HG03571 (cell line): ENCODE results near the gene ROPN1.
A peak's percentile ranks its signal among the peaks of the same experiment; 100 is the strongest.
"Not testable (repeated sequence)": the region's sequence is repeated elsewhere in the genome, so short reads cannot be mapped to it uniquely, and the experiment has no call there.

Experiments used
- ATAC-seq: cut with Tn5 transposase; IDR thresholded peaks from one replicate; pipeline ENCODE4 v1.9.1; 2021; ENCODE audit not compliant: unreplicated experiment

The ROPN1 gene

DNA sequence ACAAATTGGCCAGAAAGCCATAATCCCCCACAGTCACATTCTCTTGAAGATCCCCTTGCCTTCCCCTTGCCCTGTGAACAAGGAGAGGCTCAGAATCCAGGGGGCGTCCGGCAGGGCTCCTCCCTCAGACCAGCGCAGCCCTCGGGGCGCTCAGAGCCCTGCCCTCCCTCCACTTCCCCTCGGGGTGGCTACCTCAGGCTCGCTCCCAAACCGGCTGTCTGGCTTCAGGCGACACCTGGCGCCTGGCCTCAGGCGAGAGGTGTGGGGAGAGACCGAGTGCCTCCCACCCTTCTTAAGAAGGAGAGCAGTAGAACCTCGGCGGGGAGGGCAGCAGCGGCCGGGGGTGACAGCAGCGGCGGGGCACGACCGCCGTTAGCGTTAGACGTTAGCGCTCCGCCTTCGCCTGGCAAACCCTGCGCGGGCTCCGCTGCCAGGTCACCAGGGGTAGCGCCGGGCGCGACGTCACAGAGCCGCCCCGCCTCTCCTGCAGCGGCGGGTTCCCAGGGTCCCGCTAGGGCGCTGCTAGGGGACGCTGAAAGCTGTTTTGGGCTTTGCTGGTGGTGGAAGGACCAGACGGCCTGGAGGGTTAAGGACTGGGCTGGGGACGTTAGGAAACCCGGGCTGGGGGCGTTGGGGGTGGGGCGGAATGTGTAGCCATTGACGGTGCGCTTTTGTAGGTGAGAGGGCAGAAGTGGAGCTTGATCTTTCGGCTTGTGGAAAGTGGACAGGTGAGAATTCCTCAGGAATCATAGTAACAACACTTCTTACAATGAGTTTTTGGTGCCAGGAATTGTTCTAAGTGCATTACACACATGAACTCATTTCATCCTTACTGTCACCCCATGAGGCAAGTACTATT is at the start of gene ROPN1:
ROPN1 (minus strand) TSS at position 395 of the 859 bp plus-strand sequence. CDS start 11,643 bp downstream, outside the sequence.
- ATAC-seq, result not testable (repeated sequence)

DNA sequence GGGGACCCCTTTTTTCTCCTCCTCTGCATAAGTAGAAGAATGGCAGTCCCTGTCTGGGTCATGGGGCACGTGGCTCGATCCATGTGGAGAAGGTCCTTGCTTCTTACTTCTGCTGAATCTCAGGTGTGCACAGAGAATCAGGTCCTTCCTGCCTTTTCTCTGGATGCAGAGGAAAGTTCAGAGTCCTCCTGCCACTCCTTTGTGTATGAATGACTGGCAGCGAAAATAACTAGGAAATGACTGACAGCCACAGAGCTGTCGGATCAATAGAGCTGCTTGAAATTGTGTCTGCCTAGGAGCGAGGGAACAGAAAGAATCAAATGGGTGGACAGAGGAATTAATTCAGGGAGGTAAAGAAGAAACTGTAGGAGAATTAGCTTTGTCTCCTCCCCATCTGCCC is 49.6 kb upstream of the ROPN1 start:
- ATAC-seq, result no peak

DNA sequence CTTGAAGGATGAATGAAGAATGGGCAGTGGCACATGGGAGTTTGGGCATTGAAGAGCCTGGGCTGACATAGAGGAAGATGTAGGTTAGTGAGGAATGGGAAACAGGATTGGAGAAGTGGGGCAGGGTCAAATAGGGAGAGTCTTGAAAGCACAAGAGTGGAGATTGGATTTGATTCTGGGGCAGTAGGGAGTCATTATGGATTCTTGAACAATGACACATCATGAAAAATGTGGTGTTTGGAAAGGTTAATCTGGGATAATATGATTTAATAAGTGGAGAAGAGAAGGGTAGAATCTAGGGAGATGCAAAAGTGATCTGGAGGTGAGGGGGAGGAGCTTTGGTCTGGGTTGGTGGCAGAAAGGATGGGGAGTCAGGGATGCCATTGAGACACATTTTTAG is 45.4 kb upstream of the ROPN1 start:
- ATAC-seq, result no peak

DNA sequence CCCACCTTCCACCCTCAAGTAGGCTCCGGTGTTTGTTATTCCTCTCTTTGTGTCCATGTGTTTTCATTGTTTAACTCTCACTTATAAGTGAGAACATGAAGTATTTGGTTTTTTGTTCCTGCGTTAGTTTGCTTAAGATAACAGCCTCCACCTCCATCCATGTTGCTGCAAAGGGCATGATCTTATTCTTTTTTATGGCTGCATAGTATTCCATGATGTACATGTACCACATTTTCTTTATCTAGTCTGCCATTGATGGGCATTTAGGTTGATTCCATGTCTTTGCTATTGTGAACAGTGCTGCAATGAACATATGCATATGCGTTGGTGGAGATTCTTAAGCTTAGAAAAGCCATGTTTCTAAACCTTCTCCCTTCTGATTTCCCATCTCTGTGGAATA is 44.3 kb upstream of the ROPN1 start:
- ATAC-seq, result not testable (repeated sequence)

DNA sequence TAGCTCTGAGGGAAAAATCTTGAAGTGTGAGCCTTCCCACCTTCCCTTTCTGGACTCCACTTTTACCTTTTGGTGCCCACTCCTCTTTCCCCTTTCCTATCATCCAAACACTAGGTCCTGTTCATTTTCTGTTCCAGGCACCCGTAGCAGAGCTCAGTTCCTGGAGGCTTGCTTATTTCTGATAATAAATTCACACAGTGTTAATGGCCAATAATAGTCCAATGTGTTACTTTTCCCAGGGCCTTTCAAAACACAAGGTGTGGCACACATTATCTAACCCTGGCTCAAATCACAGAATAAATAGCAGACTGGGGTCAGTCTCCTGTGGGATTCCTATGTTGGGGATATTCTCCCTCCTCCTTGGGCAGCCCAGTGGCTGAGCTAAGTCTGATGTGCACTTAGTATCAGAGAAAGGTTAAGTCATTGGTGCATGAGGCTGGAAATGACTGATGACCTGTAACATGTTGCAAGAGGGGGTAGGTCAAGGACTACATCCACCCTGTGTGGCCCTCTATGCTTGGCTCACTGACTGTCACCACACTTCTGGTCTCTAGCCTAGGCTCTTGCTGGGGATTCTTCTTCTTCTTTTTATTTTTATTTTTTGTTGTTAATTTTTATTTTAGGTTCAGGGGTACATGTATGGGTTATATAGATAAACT is 43.7 kb upstream of the ROPN1 start:
- no peak for ATAC-seq

DNA sequence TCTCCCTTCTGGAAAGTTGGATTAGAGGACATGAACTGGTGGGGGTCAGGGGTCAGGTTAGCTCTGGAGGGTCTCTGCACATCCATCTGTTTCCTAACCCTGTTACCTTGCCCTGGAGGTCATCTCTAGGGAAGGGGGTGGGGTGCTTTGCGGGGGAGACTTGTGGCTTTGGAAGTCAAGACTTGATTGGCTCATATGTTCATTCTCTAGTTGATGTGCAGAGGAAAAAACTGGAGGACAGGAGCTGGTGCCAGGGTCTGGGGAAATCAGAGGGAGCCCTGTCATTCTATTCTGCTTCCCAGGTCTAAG is 42.9 kb upstream of the ROPN1 start:
- no peak for ATAC-seq

DNA sequence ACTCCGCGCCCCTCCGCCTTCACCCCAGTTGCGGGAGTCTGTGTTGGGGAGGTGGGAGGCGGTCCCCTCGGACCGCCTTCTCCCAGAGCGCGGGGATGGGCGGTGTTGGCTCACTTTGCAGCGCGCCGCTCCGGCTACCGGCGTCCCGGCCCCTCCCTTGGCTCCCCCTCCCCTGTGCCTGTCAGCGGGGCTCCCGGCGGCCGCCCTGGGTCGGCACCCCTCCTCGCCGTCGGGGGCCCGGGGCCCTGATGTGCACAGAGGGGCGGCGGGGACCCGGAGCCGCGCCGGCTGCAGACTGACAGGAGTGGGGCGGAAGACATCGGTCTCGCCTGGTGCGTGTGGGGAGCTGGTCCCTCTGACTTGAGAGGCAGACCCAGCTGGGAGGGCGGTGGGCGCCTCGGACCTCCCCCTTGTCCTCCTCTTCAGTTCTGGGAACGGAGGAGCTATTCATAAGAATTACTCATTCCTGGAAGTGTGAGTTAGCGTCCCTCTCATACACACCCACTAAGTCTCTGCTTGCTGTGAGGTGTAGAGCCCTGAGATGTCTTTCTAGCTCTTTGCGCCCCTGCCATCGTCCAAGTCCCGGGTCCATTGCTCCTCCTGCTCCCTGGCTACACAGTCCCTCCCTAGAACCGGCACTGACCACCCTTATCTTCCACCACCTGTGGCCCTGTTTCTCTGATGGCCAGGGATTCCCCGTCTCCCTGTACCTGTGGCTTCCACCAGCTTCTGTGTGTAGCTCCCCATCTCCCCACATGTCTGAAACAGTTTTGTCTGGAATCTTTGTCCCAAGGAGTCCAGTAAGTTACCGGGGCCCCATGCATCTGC is 42.3 kb upstream of the ROPN1 start:
- ATAC-seq, result no peak

DNA sequence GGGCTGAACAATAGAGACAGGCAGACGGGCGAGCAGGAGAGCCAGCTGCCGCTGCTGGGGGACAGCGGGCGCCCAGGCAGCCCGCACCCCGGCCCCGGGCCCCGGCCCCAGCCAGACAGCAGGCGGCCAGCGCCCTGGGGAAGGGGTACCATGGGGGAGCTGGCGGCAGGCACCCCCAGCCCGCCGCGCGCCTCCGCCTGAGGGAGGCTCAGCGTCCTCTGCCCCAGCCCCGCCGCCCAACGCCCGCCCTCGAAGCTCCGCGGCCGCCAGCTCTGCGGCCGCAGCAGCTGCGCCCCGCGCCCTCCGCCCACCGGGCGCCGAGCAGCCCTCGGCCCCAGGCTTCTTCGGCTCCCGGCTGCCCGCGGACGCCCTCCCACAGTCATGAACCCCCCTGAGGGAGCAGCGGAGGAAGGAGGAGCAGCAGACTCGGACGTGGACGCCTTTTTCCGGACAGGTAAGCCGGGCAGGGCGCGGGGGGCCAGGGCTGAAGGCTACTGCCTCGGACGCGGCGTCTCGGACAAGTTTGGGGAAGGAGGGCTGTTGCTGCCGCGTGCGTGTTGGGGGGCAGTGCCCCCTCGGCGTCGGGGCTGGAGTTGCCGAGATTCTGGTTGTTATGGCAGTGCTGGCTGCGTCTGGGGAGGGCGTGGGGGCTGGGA is 41.6 kb upstream of the ROPN1 start, which contains the start of gene KALRN:
KALRN (plus strand) TSS at position 10 of the 656 bp plus-strand sequence.
- no peak for ATAC-seq

DNA sequence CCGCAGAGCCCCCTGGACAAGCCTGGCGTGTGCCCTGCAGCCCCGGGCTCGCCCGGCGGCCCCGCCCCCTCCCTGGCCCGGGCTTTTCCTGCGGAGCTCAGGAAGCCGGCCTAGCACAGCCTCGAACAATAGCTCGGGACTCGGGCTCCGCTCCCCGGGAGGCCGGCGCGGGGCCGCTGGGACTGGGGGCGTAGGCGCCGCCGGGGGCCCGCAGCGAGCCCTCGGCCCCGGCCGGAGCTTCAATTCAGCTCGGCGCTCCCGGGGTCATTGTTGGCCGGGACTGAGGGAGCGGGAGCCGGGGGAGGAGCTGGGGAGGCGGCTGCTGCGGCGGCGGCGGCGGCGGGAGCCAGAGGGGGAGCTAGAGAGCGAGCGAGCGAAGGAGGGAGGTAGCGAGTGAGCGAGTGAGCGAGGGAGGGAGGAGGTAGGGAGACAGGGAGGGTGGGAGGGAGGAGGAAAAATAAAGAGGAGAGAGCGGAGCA is 41.0 kb upstream of the ROPN1 start:
- ATAC-seq, result peak; percentile 89

DNA sequence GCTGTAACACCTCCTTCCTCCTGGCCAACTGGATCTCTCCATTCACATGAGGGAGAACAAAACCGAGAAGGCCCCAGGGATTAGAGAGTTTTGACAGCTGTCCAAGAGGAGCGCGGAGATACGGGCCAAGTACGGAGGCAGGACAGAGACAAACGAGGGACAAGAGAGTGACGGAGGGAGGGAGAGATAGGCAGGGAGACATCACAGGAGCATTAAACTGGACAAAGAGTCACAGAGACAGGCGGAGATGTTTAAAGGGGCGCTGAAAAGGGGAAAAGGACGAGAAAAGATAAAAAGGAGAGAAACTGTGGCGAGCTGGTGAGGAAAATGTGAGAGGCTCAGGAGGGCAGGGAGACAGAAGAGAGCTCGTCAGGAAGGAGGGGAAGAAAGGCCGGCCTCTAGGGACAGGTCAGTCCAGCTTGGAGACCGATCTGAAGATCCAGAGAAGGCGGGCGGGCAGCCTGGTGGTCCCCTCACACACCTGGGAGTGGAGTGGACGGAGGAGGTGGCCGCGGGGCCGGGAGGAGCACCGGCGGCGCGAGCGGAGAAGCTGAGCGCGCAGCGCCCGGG is 40.5 kb upstream of the ROPN1 start:
- no peak for ATAC-seq

DNA sequence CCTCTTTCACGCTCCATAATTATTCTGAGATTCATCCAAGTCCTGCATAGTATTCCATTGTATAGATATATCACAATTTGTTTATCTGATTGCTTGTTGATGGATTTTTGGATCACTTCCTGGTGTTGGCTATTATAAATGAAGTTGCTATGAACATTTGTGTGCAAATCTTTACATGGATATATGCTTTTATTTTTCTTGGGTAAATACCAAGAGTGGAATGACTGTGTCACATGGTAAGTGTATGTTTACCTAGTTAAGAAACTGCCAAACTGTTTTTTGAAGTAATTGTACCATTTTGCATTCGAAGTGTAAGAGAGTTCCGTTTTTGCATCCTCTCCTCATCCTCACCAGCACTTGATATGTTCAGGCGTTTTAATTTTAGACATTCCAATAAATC is 34.6 kb upstream of the ROPN1 start:
- no peak for ATAC-seq

DNA sequence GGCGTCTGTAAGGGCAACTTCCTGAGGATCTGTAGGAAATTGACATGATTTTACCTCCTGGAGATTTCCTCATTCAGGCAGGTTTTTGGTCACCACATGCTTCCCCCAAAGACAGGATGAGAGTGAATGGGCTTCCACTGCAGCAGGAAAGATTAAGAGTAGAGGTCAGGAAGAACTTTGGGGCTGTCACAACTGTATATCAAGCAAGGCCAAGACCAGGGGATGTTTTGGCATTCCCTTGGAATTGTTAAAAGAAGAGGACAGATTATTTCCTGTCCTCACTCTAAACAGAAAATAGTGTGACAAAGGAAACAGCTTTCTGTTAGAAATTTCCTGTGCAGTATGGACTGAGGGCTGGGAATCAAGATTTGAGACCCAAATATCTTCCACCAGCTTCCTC is 31.6 kb upstream of the ROPN1 start:
- ATAC-seq, result not testable (repeated sequence)

DNA sequence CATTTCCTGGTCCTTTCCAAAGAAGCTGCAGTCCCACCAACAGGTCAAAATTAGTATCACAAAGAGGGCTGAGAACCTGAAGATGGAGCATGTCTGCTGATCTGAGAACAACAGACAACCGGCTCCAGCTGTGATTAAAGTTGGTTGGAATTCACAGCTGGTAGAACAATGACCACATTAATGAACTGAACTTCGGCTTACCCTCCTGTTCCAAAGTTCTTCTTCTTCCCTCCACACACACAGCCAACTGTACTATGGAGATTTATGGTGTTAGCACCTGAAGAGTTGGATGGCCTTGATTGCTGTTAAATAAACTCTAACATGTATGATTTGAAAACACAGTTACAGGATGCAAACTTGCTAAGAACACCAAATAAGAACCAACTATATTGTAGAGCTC is 27.4 kb upstream of the ROPN1 start:
- ATAC-seq, result no peak

DNA sequence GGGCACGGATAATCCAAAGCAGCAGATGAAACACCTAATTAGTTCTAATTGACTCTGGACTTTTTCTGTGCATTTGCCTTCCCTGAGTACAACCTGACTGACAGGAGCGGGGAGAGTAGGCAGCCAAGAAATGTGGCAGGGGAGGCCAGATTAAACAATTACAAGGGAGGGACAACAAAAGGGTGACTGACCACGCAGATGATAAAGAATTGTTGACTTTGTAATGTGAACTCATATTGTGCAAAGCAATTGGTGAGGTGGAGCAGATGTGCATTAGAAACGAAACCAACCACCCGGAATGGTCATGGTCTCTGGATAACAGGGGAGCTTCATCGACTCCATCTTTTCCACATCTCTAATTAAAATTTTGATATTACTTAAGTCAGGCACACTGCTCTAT is 25.6 kb upstream of the ROPN1 start:
- not testable (repeated sequence) for ATAC-seq

DNA sequence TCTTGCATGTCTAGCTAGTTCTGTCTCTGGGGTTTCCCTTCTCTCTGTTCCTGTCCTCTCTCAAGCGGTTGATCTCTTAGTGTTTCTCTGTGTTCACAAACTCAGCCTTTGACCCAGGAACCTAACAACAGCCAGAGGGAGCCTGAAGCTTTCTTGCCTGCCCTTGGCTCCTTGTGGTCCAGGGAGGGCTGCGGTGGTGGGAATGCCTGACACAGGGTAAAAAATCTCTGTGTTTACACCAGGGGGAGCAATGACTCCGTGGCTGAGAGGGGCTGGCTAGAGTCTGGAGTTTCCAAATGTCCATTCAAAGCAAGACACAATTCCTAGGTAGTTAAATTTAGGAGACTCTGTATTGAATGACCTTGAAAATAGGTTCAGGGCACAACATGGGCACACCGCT is 24.6 kb upstream of the ROPN1 start:
- not testable (repeated sequence) for ATAC-seq

DNA sequence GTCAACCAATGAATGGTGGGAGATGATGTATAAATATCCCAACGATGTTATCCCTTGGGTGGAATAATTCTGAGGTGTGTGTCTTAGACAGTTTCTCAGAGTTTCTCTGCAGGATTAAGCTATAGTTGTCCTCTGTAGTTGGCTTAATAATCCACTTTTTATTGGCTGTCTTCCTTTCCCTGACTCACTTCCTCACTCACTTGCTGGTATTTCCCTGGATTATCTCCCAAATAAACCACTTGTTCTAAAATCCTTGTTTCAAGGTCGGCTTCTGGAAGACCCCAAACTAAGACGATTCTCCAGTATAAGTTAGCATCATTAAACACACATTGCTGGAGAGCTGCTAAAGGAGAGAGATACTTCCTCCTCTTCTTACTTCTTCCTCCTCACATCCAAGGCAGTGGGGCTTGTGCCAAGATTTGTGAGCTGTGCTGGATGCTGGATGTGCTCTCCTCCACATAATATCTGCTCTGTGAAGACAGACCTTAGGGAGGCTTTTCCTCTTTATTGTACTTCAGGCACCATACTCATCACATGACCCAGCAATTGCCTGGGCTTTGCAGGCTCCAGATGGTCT is 22.5 kb upstream of the ROPN1 start:
- ATAC-seq, result no peak

DNA sequence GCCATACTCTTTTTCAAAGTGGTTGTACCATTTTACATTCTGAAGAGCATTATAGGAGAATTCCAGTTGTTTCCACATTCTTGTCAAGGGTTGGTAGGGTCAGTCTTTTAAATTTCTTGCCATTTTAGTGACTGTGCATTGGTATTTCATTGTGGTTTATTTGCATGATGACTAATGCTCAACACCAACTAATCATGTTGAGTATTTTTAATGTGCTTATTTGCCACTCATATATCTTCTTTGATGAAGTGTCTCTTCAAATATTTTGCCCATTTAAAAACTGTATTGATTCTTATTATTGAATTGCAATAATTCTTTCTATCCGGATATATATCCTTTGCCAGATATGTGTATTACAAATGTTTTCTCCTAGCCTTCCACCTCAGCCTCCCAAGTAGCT is 16.4 kb upstream of the ROPN1 start:
- ATAC-seq, result not testable (repeated sequence)

DNA sequence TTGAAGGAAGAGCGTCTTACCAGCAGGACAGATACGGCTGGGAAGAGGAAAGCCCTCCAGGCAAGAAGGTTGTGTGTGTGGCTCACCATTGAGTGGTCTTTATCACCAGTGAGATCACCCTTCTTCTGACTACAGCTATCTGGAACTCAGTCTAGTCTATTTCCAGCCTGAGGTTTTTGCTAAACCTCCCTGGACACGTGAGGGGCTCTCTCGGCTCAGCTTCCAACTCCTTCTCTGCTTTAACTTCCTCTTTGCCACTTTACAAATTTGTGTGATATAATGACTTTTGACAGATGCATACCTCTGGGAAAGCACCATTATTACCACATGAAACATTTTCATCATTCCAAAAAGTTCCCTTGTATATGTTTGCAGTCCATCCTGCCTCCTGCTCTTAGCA is 15.3 kb upstream of the ROPN1 start:
- ATAC-seq, result no peak

DNA sequence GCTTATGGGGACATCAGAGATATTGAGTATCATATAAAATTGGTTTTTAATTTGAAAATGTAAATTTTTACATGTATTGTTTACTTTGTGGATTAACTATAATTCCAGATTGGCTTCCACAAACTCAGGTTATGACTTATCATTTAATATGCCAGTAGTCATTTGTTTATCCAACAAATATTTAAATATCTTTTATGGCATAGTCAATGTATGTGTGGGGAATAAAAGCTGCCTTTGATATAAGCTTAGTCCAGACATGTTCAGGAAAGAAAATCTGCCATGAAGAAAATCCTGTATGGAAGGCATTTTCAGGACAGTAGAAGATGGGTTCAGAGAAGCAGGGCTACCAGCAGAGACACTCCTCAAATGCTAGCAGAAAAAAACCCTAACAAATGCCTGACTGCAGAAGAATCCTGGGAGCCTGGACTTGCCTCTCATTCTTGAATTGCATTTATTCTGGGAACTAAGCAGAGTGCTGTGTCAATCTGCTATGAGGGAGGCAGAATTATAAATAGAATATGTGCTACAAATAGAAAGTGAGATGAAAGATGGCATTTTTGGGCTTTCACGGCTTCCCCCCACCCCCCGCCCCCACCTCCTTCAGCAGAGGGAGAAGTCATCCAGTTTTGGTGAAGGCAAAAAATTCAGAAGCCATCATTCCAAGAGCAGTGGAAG is 10.6 kb upstream of the ROPN1 start:
- not testable (repeated sequence) for ATAC-seq

DNA sequence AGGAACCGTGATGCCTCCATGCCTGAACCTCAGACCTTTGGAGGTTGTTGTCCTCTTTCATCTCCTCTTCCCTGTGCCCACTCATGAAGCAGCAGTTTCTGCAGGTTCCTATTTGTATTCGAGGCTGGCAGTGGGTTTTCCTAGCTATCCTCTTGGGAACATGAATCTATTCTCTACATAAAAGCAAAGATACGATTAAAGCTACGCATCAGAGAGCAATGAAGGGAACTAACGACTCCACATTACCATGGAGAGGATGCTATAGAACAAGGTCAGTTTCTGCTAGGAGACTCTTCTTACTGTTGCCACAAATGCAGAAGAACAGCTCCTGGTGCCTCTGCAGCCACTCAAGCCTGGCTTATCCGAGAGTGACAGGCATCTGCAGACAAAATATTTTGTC is 9.4 kb upstream of the ROPN1 start:
- not testable (repeated sequence) for ATAC-seq
